ENCODE data around the gene PPP2R2B. TPM values are rescaled to one million over a fixed set of nuclear protein-coding genes. Genes with fewer than 3 reads are reported as not detected.

PPP2R2B gene
- total RNA-seq, 4 donors from 2014 or later: 0.31 to 1.9 (median 0.96) TPM

- ATAC-seq (ENCODE audit: low FRiP score) (no peak), DNase-seq (ENCODE audit: low spot score) (no peak)
- TF ChIP-seq CTCF (IDR thresholded peaks at IDR 0.05): no peak
Measured at GRCh38 chr5:146766013-146766412, 112.5 kb downstream of the PPP2R2B start.

GRCh38 chr5:146765089-146765832 lies 113.3 kb downstream of the PPP2R2B start:
- TF ChIP-seq CTCF (IDR thresholded peaks at IDR 0.05): no peak
- no peak for ATAC-seq (ENCODE audit: low FRiP score)
- no peak for DNase-seq (ENCODE audit: low spot score)

- no peak for DNase-seq (ENCODE audit: low spot score)
- no peak for ATAC-seq (ENCODE audit: low FRiP score)
- TF ChIP-seq CTCF (IDR thresholded peaks at IDR 0.05): no peak
Measured at GRCh38 chr5:146762830-146763229, 115.7 kb downstream of the PPP2R2B start.

GRCh38 chr5:146761811-146762210 lies 116.7 kb downstream of the PPP2R2B start:
- TF ChIP-seq CTCF (IDR thresholded peaks at IDR 0.05): no peak
- ATAC-seq (ENCODE audit: low FRiP score) (no peak), DNase-seq (ENCODE audit: low spot score) (no peak)

- ATAC-seq (ENCODE audit: low FRiP score) (no peak), DNase-seq (ENCODE audit: low spot score) (no peak)
- no peak for TF ChIP-seq CTCF (IDR thresholded peaks at IDR 0.05)
Measured at GRCh38 chr5:146758938-146759337, 119.6 kb downstream of the PPP2R2B start.

- TF ChIP-seq CTCF (IDR thresholded peaks at IDR 0.05): no peak
- DNase-seq (ENCODE audit: low spot score): no peak
- ATAC-seq (ENCODE audit: low FRiP score): no peak
Measured at GRCh38 chr5:146758076-146758475, 120.5 kb downstream of the PPP2R2B start.

- no peak for ATAC-seq (ENCODE audit: low FRiP score)
- TF ChIP-seq CTCF (IDR thresholded peaks at IDR 0.05): no peak
- no peak for DNase-seq (ENCODE audit: low spot score)
Measured at GRCh38 chr5:146756546-146756945, 122.0 kb downstream of the PPP2R2B start.
